GM10248 (cell line): ENCODE measurements around the gene RAC2.

Source experiments
- CTCF ChIA-PET: fragments of 300-600 bp; sonication (Branson Sonifier 250); formaldehyde crosslinking; extraction: SDS; loops from one replicate; lab custom pipeline; 2021; ENCODE audit warnings: antibody characterized with exemption; lab: Yijun Ruan, JAX
- POLR2A ChIA-PET: fragments of 350-650 bp; sonication (Branson Sonifier 250); formaldehyde crosslinking; extraction: SDS; loops from one replicate; lab custom pipeline; 2020; ENCODE audit warnings: antibody characterized with exemption; lab: Yijun Ruan, JAX
- DNase-seq: peaks from one replicate; pipeline ENCODE4 v3.0.0; 2012; ENCODE audit errors: extremely low spot score
- CTCF ChIP-seq: IDR thresholded peaks from 2 replicates; pipeline ENCODE4 v1.5.1; 2012; ENCODE audit warnings: mild to moderate bottlenecking, low read depth; ENCODE audit errors: extremely low read depth, missing control alignments, control extremely low read depth

Gene RAC2

GRCh38 chr22:37288521-37288920, 44.5 kb upstream of the RAC2 start:
- CTCF ChIA-PET: interaction anchor here (0.7 to 1.1 kb wide), 2 partner anchors 13 to 21 kb away, joined by 3 read pairs; no protein-coding TSS in a partner anchor
- TF ChIP-seq CTCF: no peak
- POLR2A ChIA-PET: no interaction called here
- no peak for DNase-seq

GRCh38 chr22:37287550-37287951, 43.5 kb upstream of the RAC2 start:
- ChIA-PET POLR2A (no interaction called here), CTCF (interaction anchor here (0.9 to 1.8 kb wide), 3 partner anchors 12 to 280 kb away, joined by 4 to 6 read pairs (median 4); no protein-coding TSS in a partner anchor)
- no peak for TF ChIP-seq CTCF
- no peak for DNase-seq

GRCh38 chr22:37285937-37286336, 41.9 kb upstream of the RAC2 start:
- CTCF ChIA-PET: interaction anchor here (1.2 to 1.8 kb wide), 3 partner anchors 18 to 144 kb away, joined by 4 to 6 read pairs (median 4); no protein-coding TSS in a partner anchor
- TF ChIP-seq CTCF: no peak
- DNase-seq: no peak
- POLR2A ChIA-PET: no interaction called here

- ChIA-PET CTCF (interaction anchor here (1.1 to 1.6 kb wide), 4 partner anchors 11 to 145 kb away, joined by 3 to 4 read pairs (median 4); no protein-coding TSS in a partner anchor), POLR2A (no interaction called here)
- TF ChIP-seq CTCF: no peak
- peak; percentile 68 for DNase-seq
Measured at GRCh38 chr22:37284805-37285355, 40.8 kb upstream of the RAC2 start.

GRCh38 chr22:37284126-37284804, 40.2 kb upstream of the RAC2 start:
- TF ChIP-seq CTCF: no peak
- no peak for DNase-seq
- POLR2A ChIA-PET: no interaction called here
- CTCF ChIA-PET: interaction anchor here (1.1 to 2.2 kb wide), 4 partner anchors 12 to 42 kb away, joined by 3 to 9 read pairs (median 4); no protein-coding TSS in a partner anchor

- CTCF ChIA-PET: interaction anchor here (1.3 to 2.2 kb wide), 6 partner anchors 12 to 161 kb away, joined by 3 to 9 read pairs (median 4); no protein-coding TSS in a partner anchor
- TF ChIP-seq CTCF: peak; percentile 1
- DNase-seq: peak; percentile 59
- POLR2A ChIA-PET: no interaction called here
Measured at GRCh38 chr22:37283393-37283937, 39.4 kb upstream of the RAC2 start.
